22Rv1 (cell line): ENCODE data around the gene TRIML2.

Experiments used
- CTCF ChIP-seq: fragments of 450-650 bp; IDR thresholded peaks from 2 replicates; pipeline ENCODE4 v1.5.1; 2017; ENCODE audit warnings: mild to moderate bottlenecking
- ZFX ChIP-seq: fragments of 450-650 bp; IDR thresholded peaks from 2 replicates; pipeline ENCODE4 v1.6.1; 2017; ENCODE audit warnings: antibody characterized with exemption, borderline replicate concordance

- TF ChIP-seq CTCF: no peak
- no peak for TF ChIP-seq ZFX
Observed at GRCh38 chr4:188042191-188042590, 67.2 kb downstream of the TRIML2 start.
